Renal cortex interstitium (tissue), 11 donors: ENCODE data around the gene HHIPL1. TPM values are rescaled to one million over a fixed set of nuclear protein-coding genes. Genes with fewer than 3 reads are reported as not detected.
A peak's percentile ranks its signal among the peaks of the same experiment; 100 is the strongest.

Experiments used
- DNase-seq, 11 donors: peaks; one replicate each; pipeline ENCODE4 v3.0.0-alpha.2; 2013; ENCODE audit warnings: low read depth in 9 of 11, low spot score in 4 of 11; ENCODE audit errors: extremely low read depth in 1 of 11
- polyA plus RNA-seq, 3 donors: library from polyadenylated mRNA; unstranded; fragments of 120-200 nt; gene quantifications; one replicate each; pipeline ENCODE4 v1.2.1, GENCODE V29; 2013; ENCODE audit not compliant: insufficient read length in 3 of 3

The HHIPL1 gene
- polyA plus RNA-seq, 3 donors, result 1.5 to 2.4 (median 1.6) TPM

GRCh38 chr14:99681101-99681831 is 36.3 kb downstream of the HHIPL1 start:
- DNase-seq, result no peak

- no peak for DNase-seq
These were observed 36.9 kb downstream of the HHIPL1 start for GRCh38 chr14:99681832-99682148.

GRCh38 chr14:99682809-99683618 is 38.1 kb downstream of the HHIPL1 start:
- DNase-seq, result peak in 9 of 11 donors; percentile 49 to 78 (median 73)

- DNase-seq, result peak; percentile 91 to 99 (median 98)
These were observed 38.9 kb downstream of the HHIPL1 start, which contains the start of gene CYP46A1 for GRCh38 chr14:99683619-99684409. Gene CYP46A1, plus strand, starts transcription at chr14:99684298. Its CDS starts 120 bp downstream, at chr14:99684418.

- DNase-seq, result no peak
These were observed 39.5 kb downstream of the HHIPL1 start for GRCh38 chr14:99684410-99684934.

- DNase-seq, result no peak
These were observed 40.2 kb downstream of the HHIPL1 start for GRCh38 chr14:99685151-99685591.

- no peak for DNase-seq
These were observed 40.7 kb downstream of the HHIPL1 start for GRCh38 chr14:99685596-99685995.

- DNase-seq, result no peak
These were observed 41.8 kb downstream of the HHIPL1 start for GRCh38 chr14:99686557-99687283.

GRCh38 chr14:99687284-99688209 is 42.6 kb downstream of the HHIPL1 start:
- DNase-seq, result no peak

GRCh38 chr14:99688210-99688581 is 43.3 kb downstream of the HHIPL1 start:
- DNase-seq, result no peak

- no peak for DNase-seq
These were observed 43.7 kb downstream of the HHIPL1 start for GRCh38 chr14:99688629-99689028.

GRCh38 chr14:99689266-99690236 is 44.6 kb downstream of the HHIPL1 start:
- no peak for DNase-seq

GRCh38 chr14:99690636-99691035 is 45.7 kb downstream of the HHIPL1 start:
- DNase-seq, result no peak

- no peak for DNase-seq
These were observed 46.4 kb downstream of the HHIPL1 start for GRCh38 chr14:99691111-99691885.

GRCh38 chr14:99693918-99694317 is 49.0 kb downstream of the HHIPL1 start:
- no peak for DNase-seq

GRCh38 chr14:99696929-99697328 is 52.0 kb downstream of the HHIPL1 start:
- no peak for DNase-seq
